HG03159 (cell line): Measurements from ENCODE around the gene ERAL1.
A peak's percentile ranks its signal among the peaks of the same experiment; 100 is the strongest.
"Not testable (repeated sequence)": the region's sequence is repeated elsewhere in the genome, so short reads cannot be mapped to it uniquely, and the experiment has no call there.

Source experiments
- ATAC-seq: cut with Tn5 transposase; IDR thresholded peaks from one replicate; pipeline ENCODE4 v1.9.1; 2021; ENCODE audit warnings: mild to moderate bottlenecking, moderate library complexity; ENCODE audit not compliant: unreplicated experiment

The ERAL1 gene

DNA sequence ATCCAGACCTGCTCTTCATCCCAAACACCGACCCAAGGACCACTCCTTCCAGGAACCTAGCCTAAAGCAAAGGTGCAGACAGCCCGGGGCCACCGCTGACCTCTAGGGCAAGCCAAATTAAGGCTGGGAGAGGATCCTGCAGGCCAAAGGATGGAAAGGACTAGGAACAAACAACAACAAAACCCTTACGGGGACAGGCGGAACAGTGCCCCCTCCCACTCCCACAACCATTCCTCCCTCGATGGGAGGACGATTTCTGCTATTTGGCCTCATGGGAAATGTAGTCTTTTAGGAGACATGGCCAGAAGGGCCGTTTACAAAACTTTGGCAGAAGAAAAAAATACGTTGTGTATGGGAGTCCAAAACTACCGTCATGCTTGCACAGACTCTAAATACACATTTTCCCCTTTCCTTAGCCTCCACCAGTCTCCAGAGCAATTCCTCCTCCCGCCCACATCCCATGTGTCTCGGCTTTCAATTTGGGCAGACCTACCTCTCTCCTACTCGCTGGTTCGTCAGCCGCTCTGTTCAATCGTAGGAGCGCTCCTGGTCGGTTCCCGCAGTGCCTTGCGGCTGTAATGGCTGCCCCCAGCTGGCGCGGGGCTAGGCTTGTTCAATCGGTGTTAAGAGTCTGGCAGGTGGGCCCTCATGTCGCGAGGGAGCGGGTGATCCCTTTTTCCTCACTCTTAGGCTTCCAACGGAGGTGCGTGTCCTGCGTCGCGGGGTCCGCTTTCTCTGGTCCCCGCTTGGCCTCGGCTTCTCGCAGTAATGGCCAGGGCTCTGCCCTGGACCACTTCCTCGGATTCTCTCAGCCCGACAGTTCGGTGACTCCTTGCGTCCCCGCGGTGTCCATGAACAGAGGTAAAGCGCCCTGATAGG is at the start of gene ERAL1:
Gene ERAL1, plus strand, starts transcription at position 560 of the 879 bp plus-strand sequence. Its CDS starts 19 bp downstream, at position 579.
- ATAC-seq, result peak; percentile 93

DNA sequence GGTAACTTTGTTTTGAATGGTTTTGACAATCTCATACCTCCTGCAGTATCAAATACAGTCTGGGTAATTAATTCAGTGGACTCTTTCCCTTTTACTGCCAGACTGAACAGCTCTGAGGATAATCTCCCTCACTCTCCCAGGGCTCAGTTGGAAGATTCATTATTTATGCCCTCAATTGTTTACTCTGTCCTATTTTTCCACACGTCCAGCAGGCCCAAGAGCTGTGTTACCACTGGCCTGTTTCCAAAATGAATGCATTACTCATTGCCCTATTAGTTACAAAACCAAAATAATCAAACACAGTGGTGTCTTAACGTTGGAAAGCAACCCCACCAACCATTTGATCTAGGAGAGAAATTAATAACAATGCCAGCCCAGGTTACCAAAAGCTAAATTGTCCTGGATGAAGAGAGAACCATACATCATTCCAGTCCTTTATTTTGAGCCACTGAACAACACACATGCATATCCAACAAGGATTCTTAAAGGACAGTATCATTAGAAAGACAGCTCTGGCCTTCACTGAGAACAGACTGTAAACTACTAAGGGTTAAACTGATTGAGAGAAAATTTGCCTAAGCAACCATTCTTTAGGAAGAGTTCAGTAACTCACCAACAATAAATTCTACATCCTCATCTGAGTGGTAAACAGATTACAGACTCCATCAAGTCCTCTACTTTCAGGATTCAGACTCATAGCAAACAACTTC is 46.7 kb upstream of the ERAL1 start:
- ATAC-seq, result no peak

DNA sequence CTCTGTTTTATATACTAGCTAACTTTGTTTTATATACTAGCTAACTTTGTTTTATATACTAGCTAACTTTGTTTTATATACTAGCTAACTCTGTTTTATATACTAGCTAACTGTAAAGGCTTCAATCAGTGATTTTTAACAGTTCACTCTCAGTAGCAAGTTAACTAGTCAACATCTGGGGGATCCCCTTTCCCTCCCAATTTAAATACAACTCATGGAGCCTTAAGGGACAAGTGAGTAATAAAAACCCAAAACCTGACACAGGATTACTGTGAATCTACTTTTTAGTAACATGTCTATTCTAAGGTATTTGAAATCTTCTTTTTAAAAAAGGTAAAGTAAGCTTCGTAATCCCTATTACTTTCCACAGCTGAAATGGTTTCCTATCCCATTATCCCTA is 44.4 kb upstream of the ERAL1 start:
- no peak for ATAC-seq

DNA sequence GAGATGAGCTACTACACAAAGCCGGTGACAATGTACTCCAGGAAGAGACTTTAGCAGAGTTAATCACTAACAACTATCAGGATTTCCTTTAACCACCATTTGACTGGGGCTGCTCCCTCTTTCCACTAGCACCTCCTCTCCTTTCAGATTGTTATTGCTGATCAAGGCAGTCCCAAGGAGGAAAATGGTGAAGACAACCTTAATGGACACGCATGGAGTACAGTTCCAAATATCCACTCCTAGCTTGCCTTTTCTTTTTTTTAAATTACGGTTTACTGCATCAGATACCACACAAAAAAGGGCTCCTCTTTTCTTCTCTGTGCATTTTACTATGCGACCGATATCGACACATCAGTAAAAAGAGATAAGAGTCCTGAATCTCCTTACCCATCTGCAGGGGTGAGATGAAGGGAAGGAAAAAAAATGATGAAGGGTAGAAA is 43.1 kb upstream of the ERAL1 start:
- no peak for ATAC-seq

DNA sequence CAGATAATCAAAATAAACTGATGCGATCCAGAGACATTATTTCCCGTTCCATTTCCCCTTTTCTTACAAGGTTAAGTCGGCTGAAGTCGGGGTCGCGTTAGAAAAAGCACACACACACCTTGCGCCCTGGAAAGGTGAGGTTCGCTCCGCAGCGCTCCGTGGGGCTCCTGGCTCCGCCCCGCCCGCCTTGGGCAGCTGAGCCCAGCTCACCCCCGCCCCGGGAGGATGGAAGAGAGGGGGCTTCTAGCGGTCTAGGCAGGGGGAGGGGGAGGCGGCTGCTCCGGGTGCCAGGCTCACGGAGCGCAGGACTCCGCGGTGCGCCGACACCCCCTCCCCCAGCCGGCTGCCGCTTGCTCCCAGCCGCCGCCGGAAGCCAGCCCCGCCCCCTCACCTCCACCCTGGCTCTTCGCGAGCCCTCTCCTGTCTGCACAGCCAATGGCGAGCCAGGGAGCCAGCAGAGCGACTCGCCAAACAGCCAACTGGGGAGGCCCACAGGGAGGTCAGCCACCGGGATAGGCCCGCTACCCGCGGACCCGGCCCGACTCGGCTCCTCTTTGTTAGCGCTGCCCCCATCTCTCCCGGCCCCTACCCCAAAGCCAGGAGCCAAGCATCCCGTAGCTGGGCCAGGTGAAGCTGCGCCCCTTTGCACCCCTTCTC is 42.6 kb upstream of the ERAL1 start:
- ATAC-seq, result peak; percentile 98

DNA sequence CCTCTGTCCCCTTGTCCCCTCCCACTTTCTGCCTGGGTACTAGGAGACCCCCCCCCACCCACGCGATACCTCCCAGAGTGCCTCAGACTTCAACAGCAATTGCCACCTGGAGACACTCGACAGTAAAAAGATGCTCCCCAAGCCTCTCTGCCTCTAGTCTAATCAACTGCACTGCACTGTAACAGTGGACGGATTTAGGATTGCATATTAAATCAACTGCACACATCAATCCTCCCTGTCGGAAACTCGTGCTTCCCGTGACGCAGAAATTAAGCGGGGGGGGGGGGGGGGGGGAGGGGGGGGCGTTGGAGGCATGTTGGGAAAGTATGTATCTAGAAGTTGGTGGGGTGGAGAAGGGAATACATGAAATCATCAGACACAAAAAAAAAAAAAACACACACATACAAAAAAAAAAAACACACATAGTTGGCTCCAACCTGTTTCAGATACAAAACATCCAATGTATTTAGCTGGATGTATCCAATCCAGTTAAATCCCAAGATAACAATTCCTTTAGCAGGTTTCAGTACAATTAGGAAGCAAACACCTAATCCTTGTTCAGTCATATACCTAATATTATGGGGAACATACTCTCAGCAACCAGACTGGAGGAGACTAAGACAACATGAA is 42.0 kb upstream of the ERAL1 start:
- ATAC-seq, result peak; percentile 29

DNA sequence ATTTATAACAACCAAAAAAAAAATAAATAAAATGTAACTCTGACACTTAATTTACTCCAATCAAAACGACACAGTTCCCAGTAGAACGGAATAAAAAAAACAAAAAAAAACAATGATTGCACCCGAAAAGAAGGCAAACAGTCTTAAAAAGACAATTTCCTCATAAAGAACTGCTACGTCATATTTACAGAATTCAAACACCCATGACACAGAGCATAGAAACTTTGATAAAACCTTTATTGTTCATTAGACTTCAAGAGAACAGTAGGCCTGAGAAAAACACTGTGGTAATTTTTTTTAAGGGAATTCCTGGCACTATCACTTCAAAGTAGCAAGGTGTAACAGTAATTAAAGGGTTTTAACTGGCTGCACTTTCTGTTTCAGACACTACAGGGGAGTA is 38.3 kb upstream of the ERAL1 start:
- no peak for ATAC-seq

DNA sequence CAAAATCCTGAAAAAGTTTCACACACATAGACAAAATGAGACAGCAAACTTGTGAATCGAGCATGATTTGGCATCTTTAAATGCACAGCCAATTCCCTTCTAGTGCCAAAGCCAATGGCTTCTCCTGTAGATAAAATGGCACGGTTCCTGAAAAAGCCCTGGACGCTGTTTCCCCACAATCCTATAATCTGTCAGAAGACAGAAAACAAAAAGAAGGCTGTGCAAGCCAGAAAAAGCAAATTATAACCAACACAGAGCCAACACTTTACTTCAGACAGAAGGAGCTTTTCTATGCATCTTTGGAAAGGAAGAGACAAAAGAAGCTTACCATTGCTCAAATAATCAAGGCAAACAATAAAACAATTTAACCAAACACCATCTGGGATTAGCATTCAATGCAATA is 36.0 kb upstream of the ERAL1 start:
- no peak for ATAC-seq

DNA sequence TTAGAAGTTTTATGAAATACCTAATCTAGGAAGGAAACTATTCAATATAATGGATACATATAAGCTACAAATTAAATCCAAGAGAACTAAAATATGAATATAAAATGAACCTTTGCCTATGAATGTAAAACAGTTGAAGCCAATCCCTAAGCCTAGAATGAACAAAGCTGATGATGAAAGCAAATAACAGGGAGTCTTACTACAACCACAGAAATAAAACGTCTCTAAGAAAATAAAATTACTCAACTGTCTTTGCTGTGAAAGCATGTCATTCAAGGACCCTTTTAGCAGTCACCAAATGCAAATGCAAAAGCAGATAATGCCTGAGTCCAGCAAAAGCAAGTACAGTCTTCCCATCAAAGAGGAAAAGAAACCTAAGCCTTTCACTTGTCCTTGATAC is 35.2 kb upstream of the ERAL1 start:
- ATAC-seq, result no peak

DNA sequence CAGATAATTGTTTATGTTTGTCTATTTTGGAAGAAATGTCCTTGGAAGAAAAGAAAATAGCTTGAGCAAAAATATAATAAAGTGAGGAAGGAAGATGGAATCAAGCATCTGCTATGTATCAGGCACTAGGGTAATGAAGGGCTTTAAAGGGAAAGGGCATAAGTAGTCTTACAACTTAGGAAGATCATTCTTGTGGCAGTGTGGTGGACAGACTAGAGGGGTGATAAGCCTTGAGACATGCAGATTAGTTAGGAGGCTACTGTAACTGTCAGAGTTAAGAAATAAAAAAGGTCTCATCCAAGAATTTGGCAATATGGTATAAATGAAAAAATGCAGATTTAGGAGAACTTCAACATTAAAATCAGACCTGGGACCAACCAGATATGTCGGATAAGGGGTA is 27.1 kb upstream of the ERAL1 start:
- ATAC-seq, result no peak

DNA sequence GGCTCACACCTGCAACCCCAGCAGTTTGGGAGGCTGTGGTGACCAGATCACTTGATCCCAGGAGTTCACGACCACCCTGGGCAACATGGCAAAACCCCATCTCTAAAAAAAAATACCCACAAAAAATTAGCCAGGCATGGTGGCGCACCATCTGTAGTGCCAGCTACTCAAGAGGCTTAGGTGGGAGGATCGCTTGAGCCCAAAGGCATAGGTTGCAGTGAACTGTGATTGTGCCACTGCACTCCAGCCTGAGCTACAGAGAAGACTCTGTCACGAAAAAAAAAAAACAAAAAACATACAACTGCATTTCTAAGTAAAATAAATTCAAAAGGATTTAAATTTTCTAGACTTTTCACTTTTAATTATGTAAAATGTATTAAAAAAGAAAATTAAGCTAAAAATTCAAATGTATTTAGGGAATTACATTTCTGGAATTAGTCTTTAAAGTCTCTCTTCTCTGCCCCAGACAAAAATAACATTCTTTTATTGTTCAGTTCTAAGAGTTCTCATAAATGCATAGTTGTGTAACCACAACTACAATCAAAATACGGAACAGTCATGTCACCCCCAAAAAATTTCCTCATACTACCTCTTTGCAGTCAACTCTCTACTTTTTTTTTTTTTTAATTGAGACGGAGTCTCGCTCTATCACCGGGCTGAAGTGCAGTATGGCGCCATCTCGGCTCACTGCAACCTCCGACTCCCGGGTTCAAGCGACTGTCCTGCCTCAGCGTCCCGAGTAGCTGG is 26.3 kb upstream of the ERAL1 start:
- no peak for ATAC-seq

DNA sequence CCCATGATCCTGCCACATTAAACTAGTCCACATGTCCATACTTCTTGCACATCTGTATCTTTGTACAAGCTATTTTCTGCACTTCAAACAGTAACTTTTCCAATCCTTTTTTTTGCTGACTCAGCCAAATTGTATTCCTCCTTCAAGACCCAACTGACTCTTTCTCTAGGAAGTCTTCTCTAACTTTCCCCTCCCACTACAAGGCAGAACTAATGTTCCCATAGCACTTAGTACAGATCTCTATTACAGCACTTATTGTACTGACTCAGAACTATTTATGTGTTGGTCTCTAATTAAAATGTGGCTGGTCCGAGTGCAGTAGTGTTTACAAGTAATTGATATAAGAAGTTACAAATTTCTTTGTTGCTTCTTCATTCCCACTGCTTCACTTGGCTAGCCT is 20.4 kb upstream of the ERAL1 start:
- no peak for ATAC-seq

DNA sequence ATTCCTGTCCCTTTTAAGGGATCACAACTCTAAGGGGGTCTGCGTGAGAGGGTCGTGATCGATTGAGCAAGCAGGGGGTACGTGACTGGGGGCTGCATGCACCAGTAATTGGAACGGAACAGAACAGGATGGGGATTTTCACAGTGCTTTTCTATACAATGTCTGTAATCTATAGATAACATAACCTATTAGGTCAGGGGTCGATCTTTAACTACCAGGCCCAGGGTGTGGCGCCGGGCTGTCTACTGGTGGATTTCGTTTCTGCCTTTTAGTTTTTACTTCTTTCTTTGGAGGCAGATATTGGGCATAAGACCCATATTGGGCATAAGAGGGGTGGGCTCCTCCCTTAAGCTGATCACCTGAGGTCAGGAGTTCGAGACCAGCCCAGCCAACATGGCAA is 18.3 kb upstream of the ERAL1 start:
- not testable (repeated sequence) for ATAC-seq

DNA sequence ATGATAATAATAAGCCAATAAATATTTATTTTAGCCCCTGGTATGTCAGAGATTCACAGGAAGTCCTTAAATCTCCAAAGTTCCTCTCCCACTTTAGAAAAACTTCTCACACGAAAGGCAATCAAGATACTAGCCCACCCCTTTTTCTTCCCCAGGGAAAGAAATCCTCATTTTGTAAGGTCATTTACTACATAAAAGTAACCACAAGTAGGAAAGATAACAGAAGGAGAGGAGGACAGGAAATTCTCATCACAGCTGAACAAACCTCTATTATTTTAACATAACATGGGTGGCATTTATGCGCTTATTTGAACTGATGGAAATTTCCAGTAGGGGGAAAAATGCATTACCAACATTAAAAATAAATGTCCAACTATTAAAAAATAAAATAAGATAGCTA is 15.6 kb upstream of the ERAL1 start:
- no peak for ATAC-seq

DNA sequence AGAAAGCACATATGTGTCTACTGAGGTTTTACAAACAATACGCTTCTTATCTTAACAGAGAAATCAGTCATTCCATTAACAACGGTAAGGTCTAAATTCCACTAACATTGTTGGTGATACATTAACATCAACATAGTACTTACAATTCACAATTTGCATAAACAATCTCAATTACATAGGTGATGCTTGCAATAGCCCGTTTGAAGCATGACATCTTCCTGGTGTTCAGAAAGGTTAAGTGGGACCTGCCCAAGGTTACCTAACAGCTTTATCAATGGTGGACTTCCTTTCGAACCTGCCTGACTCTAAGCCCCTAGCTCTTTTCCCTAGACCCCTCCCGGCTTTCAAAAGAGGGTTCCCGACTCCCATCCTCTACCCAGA is 12.9 kb upstream of the ERAL1 start:
- ATAC-seq, result no peak

DNA sequence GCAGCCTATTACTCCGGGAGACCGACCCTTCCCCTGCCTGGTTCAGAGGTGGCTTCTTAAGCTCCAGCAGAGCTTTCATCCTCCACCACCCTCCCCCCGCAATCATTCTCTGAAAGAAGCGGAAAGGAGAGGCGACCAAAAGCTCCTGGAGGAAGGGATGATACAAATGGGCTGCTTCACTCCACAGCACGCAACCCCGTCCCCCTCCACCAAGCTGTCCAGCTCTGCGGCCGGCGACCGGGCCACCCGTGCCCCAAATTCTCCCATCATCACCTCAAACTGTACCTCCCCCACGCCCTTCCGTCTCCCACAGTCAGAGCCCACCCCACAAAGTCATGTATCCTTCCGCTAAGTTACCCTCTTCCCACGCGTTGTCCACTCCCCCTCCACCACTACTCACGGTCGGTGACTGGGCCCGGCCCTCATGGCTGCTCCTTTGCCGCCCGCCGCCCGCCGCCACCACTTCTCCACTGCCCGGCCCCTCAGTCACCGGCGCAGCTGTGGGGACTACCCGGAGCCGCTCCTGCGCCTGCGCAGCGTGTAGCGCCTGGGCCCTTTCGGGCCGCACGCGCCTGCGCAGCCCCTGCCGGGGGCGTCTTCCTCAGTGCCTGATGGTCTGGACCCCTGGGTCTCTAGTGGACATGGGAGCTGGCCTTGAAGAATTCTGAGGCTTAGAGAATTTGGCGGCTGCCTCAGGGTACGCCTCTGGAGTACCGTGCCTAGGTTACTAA is 12.4 kb upstream of the ERAL1 start, which contains the start of gene FAM222B:
Gene FAM222B, minus strand, starts transcription at position 509 of the 731 bp plus-strand sequence. CDS start 76,123 bp downstream, outside the sequence.
- peak; percentile 85 for ATAC-seq

DNA sequence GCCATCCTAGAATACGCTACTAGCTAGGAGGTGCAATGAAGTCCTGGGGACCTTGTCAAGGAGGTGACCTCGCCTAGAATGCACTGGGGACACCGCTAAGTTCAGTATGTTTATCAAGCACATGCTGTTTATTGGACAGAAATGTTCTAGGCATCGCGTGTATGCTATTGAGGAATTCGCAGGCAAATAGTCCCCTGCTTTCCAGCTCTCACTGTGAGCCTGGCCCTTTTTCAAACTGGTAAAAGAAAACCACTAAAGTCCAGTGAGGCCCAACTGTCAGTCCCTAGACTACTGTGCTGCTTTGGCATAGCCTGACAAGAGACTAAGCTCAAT is 11.0 kb upstream of the ERAL1 start:
- no peak for ATAC-seq

DNA sequence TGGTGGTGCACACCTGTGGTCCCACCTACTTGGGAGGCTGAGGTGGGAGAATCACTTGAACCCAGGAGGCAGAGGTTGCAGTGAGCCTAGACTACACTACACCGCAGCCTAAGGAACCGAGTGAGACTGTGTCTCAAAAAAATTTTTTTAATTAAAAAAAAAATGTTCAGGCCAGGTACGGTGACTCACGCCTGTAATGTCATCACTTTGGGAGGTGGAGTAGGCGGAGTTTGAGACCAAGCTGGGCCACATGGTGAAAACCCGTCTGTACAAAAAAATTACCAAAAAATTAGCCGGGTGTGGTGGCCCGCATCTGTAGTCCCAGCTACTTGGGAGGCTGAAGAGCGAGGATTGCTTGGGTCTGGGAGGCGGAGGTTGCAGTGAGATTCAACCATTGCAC is 8.6 kb upstream of the ERAL1 start:
- no peak for ATAC-seq

DNA sequence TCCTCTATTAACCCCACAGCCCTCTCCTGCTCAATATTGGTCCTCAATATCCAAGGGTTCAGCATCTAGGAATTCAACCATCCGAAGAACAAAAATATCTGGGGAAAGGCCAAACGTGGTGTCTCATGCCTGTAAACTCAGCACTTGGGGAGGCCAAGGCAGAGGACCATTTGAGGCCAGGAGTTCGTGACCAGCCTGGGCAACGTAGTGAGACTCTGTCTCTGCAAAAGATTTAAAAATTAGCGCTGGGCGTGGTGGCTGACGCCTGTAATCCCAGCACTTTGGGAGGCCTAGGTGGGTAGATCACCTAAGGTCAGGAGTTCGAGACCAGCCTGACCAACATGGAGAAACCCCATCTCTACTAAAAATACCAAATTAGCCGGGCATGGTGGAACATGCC is 8.1 kb upstream of the ERAL1 start:
- not testable (repeated sequence) for ATAC-seq

DNA sequence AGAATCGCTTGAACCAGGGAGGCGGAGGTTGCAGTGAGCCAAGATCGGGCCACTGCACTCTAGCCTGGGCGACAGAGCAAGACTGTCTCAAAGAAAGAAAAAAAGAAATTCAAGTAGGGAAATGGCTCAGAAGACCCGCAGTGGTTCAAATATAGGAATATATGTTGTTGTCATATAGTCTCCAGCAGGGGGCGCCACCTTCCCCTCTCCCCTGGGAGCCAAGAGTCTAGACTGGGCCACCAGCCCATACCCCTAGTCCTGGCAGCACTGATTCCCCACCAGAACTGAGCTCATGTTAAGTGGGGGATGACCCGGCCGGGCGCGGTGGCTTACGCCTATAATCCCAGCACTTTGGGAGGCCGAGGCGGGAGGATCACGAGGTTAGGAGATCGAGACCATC is 6.1 kb upstream of the ERAL1 start:
- ATAC-seq, result not testable (repeated sequence)
